Activated T-cell treated with anti-CD3 and anti-CD28 coated beads for 1 hour (primary cell): ENCODE results near the gene KRT73.

ENCODE experiments used
- DNase-seq: peaks from one replicate; pipeline ENCODE4 v3.0.0-alpha.2; 2020; ENCODE audit warnings: low read depth

Gene KRT73

DNA sequence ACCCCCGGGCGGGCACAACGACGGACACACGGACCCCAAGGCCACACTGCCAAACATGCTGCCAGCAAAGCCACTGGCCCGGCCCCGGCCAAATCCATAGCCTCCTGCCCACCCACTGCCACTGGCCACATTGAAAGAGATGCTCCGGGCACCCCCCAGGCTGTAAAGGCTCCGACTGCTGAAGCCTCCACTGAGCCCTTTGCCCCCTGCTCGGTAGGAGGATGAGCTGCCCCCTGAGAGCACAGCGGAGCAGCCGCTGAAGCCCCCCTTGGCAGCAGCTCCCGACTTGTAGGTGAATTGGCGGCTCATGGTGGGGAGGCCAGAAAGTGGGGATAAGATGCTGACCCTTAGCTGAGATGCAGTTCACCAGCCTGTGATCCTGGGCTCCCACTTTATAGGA, at the start of gene KRT73:
Gene KRT73 (minus strand): TSS at position 344 of the 400 bp plus-strand sequence. CDS start 35 bp downstream, at position 309.
- no peak for DNase-seq

DNA sequence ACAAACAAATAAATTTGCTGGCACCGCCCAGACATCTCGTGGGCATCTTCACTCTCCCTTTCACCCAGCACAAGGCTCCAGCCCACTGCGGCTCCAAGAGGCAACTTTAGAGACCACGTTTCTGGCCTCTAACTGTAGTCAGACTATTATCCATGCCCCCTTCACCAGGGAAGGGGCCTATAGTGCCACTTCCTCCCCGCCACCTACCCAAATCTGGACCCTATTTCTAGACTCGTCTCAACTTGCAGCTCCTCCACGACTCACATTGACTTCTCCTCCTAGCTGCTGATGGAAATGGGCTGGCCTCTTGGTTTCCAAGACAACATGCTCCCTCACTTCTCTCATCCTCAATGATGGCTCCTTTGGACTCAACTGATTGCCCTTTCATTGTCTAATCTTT, 49.6 kb upstream of the KRT73 start:
- DNase-seq, result no peak

DNA sequence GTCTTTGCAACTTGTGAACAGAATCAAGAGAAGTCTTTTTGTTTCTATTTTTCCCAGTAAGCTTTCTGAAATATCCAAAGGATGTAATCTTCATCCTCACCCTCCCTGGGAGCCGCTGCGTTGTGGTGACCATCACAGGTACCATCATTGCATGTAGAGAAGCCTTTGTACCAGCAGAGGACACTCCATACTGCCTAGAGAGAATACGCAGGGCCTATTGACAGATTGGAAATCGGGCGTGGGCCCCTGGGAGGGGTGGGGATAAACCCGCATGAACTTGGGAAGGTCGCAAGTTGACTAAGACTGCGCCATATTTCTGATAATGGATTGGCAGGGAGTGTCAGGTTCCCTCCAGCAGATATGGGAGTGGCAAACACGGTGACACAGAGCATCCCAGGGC, 49.1 kb upstream of the KRT73 start:
- DNase-seq, result no peak

DNA sequence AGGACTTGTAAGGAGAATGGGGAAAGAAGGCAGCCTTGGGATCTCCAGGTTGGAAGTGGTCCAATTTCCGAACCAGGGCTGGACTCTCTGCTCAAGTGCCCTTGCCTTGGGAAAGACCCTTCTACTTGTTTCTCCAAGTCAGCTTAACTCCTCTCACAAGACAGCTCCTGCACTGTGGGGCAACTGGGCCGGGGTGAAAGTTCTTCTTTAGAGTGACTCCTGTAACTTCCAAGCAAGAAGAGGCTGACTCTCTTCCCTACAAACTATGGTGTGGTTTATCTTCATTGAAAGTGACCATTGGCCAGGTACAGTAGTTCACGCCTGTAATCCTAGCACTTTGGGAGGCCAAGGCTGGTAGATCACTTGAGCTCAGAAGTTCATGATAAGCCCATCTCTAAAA, 48.1 kb upstream of the KRT73 start:
- DNase-seq, result no peak

DNA sequence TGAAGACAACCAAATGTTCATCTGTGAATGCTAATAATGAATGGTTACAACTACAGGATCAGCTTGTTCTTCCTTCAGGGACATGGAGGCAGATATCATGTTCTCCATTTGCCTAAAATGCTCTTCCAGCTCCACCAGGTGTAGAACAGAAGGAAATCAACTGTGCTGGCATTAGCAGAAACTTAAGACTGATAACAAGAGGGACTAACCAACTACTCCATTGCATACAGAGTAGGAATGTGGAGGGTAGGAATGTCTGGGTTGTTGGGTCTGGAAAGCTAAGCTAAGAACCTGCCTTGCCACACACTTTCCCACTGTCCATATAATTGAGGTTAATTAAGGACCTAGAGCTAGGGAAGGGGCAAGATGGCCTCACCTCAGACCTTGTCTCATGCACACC, 45.1 kb upstream of the KRT73 start:
- DNase-seq, result no peak

DNA sequence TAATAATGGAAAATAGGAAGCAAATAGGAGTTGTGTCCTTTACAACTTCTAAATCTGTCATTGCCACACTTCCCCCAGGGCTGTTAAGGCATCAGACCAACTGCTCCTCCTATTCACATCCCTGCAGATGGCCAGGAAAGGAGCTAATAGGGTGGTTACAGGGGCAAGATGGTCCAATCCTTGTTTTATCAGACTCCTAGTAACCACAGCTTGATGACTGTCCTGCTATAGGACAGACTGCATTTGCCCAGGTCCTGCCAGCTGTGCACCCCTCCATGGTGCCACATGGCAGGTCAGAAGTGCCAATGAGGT, 44.5 kb upstream of the KRT73 start:
- no peak for DNase-seq

DNA sequence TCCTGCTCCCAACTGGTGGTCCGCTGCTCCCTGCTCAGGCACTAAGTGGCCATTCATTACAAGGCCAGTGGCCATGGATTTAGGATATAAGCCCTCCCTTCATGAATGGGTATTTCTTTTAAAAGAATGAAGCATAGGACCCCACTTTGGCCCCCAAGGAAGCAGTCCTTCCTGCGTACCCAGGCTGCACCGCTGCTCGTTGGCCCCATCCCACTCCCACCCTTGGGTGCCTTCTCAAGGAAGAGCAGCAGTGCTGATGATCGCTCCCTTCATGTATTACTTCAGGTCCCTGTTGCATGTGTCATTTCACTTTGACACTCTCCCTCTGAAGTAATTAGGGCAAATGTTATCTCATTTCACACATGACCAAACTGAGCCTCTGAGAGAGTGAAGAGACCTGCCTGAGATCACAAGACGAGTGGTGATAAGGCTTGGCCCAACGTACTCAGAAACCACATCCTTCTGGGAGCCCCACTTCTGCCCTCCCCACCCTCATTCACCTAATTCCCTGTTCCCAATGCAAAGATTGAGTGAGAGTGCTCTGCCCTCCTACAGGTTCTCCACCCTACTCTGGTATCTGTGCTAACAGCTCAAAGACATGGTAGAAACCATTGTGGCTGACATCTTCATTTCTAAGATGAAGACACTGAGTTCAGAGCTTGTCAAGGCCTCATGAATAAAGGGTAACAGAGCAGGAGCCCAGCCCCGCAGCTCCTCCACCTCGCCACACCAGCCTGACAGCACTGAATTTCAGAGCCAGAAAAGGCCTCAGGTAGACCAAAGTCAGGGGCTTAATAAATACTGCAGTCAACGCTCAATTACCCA, 43.9 kb upstream of the KRT73 start:
- no peak for DNase-seq

DNA sequence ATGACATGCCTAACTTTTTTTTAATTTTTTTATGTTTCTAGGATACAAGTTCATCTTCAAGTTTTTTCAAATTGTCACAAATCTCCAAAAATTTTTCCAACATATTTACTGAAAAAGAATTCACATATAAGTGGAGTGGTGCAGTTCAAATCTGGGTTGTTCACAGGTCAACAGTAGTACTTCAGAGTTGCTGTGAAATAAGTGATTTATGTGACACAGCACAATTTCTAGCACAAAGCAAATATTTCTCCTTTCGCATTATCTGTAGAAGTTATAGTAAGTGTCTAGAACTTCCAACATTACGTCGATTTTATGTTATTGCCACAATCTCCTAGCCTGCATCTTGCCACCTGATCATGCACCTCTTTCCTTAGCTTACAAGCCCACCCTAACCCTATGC, 43.3 kb upstream of the KRT73 start:
- no peak for DNase-seq

DNA sequence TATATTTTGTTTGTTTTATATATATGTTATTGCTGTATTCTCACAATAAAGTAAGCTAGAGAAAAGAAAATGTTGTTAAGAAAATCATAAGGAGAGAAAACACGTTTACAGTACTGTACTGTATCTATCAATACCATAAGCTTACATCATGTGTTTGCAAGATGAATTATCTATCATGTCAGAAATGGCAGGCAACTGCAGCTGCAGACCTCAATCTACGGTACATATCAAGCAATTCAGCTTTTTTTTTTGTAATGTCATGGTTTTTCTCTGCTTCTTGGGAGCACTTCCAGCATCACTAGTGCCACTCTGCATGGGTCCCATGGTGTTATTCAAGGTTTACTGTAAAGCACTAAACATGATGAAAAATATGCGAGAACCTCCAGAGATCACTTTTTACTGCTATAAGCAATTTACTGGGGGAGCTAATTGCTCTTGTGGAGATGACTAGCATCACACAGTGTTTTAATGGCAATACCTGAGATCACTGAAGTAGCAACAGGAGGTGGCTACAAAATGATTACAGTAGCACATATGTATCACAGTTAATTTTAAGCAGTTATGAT, 42.7 kb upstream of the KRT73 start:
- DNase-seq, result no peak

DNA sequence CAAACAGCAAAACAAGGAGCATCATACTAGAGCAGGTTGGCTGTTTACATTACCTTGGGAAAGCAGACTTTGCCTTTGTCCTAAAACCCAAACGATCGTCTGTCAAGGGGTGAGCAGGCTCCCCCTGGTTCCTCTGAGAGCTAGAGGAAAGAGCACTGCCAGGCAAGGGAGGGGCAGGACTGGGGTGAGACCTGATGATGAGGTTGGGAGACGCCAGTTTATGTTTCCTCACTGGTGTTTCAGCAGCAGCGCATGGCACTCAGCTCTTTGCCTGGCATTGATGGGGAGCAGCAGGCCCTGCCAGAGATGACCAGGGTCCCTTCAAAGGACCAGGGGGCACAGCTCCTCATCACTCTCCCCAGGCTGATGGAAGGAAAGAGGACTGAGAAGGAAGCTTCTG, 41.6 kb upstream of the KRT73 start:
- DNase-seq, result no peak

DNA sequence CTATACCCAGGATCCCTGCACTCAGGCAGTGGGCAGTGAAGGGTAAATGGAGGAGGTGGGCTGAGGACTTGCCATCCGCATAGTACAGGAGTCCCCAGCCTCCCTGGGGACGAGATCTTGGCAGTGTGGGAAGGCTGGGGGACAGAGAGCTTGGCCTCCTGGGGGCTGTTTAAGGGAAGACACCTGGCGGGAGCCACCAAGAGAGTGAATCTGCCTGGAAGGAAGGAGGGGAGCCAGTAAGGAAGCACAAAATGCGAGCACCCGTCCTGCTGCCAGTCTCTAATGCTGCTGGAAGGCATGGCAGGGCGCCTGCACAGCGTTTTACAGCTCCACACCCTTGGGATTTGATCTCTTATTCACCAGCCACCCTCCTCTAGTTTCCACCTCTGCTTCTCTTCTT, 41.0 kb upstream of the KRT73 start:
- DNase-seq, result no peak

DNA sequence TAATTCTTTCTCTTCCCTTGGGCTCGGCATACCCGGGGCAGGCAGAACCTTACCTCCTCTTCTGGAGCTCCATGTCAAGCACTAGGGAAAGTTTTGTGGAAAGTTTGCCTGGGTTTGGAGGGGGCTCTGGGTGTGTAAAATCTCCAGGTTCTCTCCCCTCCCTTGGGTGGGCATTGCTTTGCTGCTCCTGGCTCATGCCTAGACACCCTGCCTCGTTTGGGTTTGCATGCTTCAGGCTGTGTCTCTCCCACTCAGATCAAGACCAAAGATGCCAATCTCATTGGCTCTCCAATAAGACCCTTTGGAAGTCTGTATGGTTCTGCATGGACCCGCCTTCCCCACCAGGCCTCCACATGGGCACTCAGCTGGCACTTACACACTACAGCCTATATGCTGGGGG, 39.8 kb upstream of the KRT73 start:
- no peak for DNase-seq

DNA sequence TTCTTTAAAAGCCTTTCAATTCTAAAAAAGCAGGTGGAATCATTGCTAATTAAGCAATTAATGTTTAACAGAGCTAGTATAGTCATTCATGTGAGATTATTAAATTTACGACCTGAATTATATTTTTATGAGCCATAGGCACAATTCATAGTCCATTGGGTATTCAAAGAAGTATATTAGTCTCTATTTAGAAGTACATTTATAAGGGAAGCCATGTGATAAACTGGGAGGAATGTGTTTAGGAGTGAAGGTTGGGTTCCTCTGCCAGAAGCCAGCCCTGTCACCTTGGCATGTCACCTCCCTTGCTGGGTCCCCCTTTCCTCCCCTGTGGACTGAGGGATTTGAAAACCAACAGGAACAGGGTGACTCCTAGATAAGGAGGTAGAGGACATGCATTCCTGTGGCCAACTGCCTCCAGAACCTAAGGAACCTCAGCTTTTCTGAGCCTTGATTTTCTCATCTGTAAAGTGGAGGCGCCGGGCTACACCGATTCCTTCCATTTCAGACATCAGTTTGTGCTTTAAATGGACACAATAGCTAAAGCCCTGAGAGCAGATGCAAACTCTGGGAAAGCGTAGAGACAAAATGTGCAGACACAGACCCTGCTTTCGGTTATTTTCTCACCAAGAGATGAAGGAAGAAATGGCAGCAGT, 39.0 kb upstream of the KRT73 start:
- no peak for DNase-seq

DNA sequence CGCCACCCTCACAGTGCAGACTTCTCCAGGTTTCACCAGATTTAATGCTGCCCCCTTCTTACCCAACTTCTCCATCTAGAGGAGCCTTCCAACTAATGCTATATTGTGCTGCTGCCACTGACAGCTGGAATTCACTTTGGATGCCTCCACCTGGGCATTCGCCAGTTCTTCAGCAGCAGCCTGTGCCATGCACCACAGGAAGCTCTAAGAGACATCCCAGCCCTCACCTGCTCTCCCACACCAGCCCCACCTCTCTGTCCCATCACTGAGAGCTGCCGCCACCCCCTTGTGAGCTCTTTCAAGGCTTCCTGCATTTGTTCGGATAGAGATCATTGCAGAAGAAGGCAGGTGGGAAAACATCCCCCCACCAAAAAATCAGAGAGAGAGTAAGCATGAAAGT, 38.3 kb upstream of the KRT73 start:
- no peak for DNase-seq

DNA sequence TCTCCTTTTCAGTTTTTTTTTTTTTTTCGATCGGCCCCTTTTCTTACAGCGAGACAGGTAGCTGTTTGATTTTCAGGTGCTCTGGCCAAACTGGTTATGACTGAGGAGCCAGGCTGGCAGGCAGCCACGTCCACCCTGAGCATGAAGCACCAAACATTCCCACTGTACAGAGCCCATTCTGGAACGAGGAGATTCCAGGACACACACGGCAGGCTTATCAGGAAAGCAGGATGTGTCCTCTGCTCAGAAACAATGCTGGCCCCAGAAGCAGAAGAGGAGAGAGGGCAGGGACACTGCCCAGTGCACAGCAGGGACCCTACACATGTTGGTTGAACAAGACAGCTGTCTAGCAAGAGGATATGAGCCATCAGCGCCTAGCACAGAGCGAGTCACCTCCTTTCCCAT, 37.4 kb upstream of the KRT73 start:
- no peak for DNase-seq

DNA sequence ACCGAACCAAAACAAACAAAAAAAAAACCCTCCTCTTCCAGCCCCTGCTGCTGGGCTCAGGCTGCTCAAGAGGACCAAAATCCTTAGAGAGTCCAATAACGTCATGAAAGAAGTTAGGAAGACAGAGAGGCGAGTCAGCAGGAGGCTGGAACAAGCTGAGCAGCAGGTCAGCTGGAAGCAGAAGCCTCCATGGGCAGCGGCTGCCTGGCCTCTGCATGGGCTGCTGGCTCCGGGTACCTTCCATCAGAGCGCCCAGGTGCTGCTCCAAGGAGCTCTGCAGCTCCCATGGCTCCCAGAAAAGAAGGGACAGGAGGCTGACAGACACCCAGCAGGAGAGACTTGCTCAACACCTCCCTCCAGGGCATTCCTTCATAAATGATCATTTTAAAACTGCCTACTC, 36.9 kb upstream of the KRT73 start:
- DNase-seq, result no peak

DNA sequence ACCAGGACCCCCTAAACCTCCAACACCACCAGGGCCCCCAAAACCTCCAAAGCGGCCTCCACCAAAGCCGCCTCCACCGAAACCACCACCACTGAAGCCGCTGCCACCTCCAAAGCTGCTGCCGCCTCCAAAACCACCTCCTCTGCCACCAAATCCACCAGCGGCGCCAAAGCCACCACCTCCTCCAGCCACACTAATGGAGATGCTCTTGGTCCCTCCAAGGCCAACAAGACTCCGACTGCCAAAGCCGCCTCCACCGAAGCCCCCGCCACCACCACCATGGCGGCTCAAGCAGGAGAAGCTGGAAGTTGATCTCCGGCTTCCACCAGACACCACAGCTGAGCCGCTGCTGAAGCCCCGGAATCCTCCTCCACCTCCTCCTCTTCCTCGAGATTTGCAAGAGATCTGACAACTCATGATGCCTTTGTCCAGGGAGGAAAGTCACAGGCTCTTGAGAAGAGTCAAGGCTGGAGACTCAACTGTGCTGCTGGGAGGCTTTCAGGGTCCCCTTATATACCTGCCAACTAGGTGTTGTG, 33.4 kb upstream of the KRT73 start, which contains the start of gene KRT2:
Gene KRT2 (minus strand): TSS at position 486 of the 536 bp plus-strand sequence. CDS start 69 bp downstream, at position 417.
- no peak for DNase-seq

DNA sequence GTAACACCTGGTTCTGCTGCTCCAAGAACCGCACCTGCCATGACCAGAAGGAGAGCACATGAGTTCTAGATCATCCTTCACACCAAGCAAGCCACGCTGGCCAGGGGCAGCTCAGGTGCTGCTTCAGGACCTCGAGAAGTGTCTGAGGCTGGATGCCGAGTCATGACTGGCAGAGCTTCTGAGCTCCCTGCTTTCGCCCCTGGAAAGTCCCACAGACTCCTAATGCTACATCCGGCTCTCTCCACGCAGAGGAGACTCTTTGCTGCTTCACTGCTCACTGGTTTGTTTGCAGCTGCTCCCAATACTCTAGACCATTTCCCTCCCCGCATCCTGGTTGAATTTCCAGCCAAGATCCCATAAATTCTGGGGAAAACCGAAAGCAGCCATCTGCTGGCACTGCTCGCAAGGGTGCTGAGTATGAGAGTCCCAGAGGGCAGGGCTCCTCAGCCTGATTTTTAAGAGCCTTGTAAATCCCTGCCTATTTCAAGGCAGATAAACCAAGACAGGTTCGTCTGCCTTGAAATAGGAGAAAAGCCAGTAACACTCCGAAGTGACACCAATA, 32.2 kb upstream of the KRT73 start:
- no peak for DNase-seq

DNA sequence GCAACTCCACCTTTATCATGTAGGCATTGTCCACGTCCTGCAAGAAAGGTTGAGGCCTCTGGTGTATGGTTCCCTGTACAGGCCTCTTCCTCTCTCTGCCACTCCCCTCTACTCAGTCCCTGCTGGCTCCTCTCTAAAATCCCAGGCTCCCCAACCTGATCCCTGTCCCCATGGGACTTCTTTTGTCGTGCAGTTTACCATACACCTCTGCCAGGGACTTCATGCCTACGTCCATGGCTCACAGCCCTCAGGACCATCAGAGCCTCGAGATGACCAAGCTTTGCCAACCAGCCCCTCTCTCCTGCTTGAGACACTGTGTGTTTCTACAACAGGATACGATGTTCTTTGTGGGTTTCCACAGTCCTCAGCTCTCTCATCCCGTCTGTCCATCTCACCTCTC, 30.7 kb upstream of the KRT73 start:
- DNase-seq, result no peak

DNA sequence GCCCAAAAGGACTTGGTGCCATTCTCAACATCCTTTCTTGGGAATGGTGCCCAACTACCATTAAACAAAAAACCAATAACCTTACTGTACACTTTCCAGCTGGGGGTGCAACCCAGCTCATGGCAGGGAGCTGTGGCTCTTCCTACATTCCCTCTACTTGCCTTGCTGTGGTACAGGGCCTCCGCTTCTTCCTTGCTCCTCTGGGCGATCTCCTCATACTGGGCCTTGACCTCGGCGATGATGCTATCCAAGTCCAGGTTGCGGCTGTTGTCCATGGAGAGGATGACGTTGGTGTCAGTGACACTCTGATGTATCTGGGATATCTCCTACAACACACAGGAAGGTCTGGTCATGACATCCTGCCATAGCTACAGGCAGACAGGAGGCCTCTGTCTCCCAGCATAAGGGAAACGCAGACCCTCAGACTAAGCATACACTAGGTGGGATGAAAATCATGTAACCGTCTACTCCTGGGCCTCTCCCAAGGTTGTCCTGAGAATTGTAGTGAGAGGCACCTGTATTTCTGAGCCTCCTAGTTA, 29.7 kb upstream of the KRT73 start:
- DNase-seq, result no peak

DNA sequence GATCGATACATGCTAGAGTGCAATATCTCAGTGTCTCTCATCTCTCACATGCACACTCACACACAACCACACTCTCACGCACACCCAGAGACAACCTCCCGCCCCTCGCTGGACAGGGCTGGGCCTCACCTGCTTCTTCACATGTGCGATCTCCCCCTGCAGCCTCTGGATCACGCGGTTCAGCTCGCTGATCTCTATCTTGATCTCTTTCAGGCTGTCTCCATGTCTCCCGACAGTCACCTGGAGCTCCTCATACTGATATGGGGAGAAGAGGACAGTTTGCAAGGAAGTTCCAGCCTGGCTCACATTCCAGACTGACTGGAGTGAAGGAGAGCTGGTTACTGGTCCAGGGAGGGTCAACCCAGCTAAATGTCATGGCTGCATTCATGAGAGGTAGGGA, 29.2 kb upstream of the KRT73 start:
- no peak for DNase-seq

DNA sequence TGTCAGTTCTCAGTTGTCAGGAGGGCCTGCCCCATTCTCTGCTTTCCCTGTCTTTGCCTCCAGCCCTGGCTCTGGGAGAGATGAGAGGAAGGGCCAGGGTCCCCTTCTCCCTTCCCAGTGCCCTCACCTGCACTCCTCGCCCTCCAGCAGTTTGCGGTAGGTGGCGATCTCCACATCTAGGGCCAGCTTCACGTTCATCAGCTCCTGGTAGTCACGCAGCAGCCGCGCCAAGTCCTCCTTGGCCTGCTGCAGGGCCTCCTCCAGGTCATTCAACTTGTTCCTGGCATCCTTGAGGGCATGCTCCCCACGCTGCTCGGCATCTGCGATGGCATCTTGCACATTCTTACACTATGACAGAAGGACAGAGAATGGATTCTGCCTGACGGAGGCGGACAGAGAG, 28.3 kb upstream of the KRT73 start:
- DNase-seq, result no peak

DNA sequence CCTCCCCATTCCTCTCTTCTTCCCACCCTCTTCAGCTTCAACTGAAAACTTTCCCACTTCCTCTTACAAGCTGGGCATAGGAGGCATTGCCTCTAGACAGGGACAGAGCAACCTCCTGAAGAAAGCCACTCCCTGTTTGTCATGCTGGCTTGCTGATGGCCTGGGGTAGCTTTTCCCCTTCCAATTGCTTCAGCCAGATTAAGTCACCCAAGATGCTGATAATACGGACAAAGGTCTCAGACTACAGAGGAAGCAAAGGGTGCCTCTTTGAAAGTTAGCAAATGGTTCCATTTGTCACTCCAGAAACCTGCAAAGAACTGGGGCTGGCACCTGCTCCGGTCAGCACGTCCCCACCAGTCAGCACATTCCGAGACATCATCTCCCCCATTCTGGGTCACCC, 27.6 kb upstream of the KRT73 start:
- no peak for DNase-seq
